Measurements from ENCODE around the gene FCN1. TPM values are rescaled to one million over a fixed set of nuclear protein-coding genes. Genes with fewer than 3 reads are reported as not detected.

The FCN1 gene
- total RNA-seq, 1 donor from 2014 or later, result not detected

GRCh38 chr9:134915046-134915985, 2.4 kb downstream of the FCN1 start:
- Mint-ChIP-seq H3K4me3 (ENCODE audit: unreplicated experiment) (no peak overlapping the region), H3K36me3 (ENCODE audit: low read depth, unreplicated experiment) (no peaks in the 10 kb centered on the region), H3K27ac (ENCODE audit: unreplicated experiment) (no peak overlapping the region), H3K9me3 (ENCODE audit: unreplicated experiment) (no peaks in the 10 kb centered on the region), H3K27me3 (ENCODE audit: unreplicated experiment) (no peaks in the 10 kb centered on the region), H3K4me1 (ENCODE audit: unreplicated experiment) (no peaks in the 10 kb centered on the region)
- no peak for DNase-seq (ENCODE audit: low spot score)
- no peak for TF ChIP-seq CTCF (IDR thresholded peaks at IDR 0.05; ENCODE audit: unreplicated experiment)

GRCh38 chr9:134914501-134914834, 3.2 kb downstream of the FCN1 start:
- H3K9me3 Mint-ChIP-seq (ENCODE audit: unreplicated experiment), result no peaks in the 10 kb centered on the region
- no peak overlapping the region for H3K4me3 Mint-ChIP-seq (ENCODE audit: unreplicated experiment)
- no peaks in the 10 kb centered on the region for H3K36me3 Mint-ChIP-seq (ENCODE audit: low read depth, unreplicated experiment)
- TF ChIP-seq CTCF (IDR thresholded peaks at IDR 0.05; ENCODE audit: unreplicated experiment), result no peak
- no peaks in the 10 kb centered on the region for H3K27me3 Mint-ChIP-seq (ENCODE audit: unreplicated experiment)
- no peak overlapping the region for H3K27ac Mint-ChIP-seq (ENCODE audit: unreplicated experiment)
- H3K4me1 Mint-ChIP-seq (ENCODE audit: unreplicated experiment), result no peaks in the 10 kb centered on the region
- DNase-seq (ENCODE audit: low spot score), result no peak

GRCh38 chr9:134913713-134914500, 3.8 kb downstream of the FCN1 start:
- no peaks in the 10 kb centered on the region for H3K4me1 Mint-ChIP-seq (ENCODE audit: unreplicated experiment)
- no peaks in the 10 kb centered on the region for H3K9me3 Mint-ChIP-seq (ENCODE audit: unreplicated experiment)
- H3K27me3 Mint-ChIP-seq (ENCODE audit: unreplicated experiment), result no peaks in the 10 kb centered on the region
- H3K36me3 Mint-ChIP-seq (ENCODE audit: low read depth, unreplicated experiment), result no peaks in the 10 kb centered on the region
- TF ChIP-seq CTCF (IDR thresholded peaks at IDR 0.05; ENCODE audit: unreplicated experiment), result no peak
- no peak for DNase-seq (ENCODE audit: low spot score)
- no peak overlapping the region for H3K4me3 Mint-ChIP-seq (ENCODE audit: unreplicated experiment)
- no peak overlapping the region for H3K27ac Mint-ChIP-seq (ENCODE audit: unreplicated experiment)

GRCh38 chr9:134913041-134913712, 4.5 kb downstream of the FCN1 start:
- no peaks in the 10 kb centered on the region for H3K27me3 Mint-ChIP-seq (ENCODE audit: unreplicated experiment)
- H3K36me3 Mint-ChIP-seq (ENCODE audit: low read depth, unreplicated experiment), result no peaks in the 10 kb centered on the region
- TF ChIP-seq CTCF (IDR thresholded peaks at IDR 0.05; ENCODE audit: unreplicated experiment), result no peak
- no peak overlapping the region for H3K4me3 Mint-ChIP-seq (ENCODE audit: unreplicated experiment)
- H3K27ac Mint-ChIP-seq (ENCODE audit: unreplicated experiment), result no peak overlapping the region
- no peak for DNase-seq (ENCODE audit: low spot score)
- no peaks in the 10 kb centered on the region for H3K4me1 Mint-ChIP-seq (ENCODE audit: unreplicated experiment)
- H3K9me3 Mint-ChIP-seq (ENCODE audit: unreplicated experiment), result no peaks in the 10 kb centered on the region
